ENCODE data around the gene EPB42.
"Not testable (repeated sequence)": the region's sequence is repeated elsewhere in the genome, so short reads cannot be mapped to it uniquely, and the experiment has no call there.

Gene EPB42

GRCh38 chr15:43190178-43190577, 30.6 kb downstream of the EPB42 start:
- DNase-seq (ENCODE audit: insufficient read length, low spot score) (no peak), FAIRE-seq (no peak)

GRCh38 chr15:43189296-43189695, 31.5 kb downstream of the EPB42 start:
- FAIRE-seq, result no peak
- no peak for DNase-seq (ENCODE audit: insufficient read length, low spot score)

- no peak for FAIRE-seq
- DNase-seq (ENCODE audit: insufficient read length, low spot score), result peak; percentile 41
Observed at GRCh38 chr15:43187544-43188155, 33.2 kb downstream of the EPB42 start.

GRCh38 chr15:43186003-43186353, 34.8 kb downstream of the EPB42 start:
- DNase-seq (ENCODE audit: insufficient read length, low spot score) (no peak), FAIRE-seq (no peak)

GRCh38 chr15:43185157-43186002, 35.4 kb downstream of the EPB42 start, which contains the start of gene CCNDBP1:
CCNDBP1 (plus strand) TSS chr15:43185403; CDS start chr15:43185499, 96 bp downstream.
- peak; percentile 93 for DNase-seq (ENCODE audit: insufficient read length, low spot score)
- FAIRE-seq, result peak; percentile 87

GRCh38 chr15:43184407-43185124, 36.3 kb downstream of the EPB42 start:
- no peak for FAIRE-seq
- DNase-seq (ENCODE audit: insufficient read length, low spot score), result no peak

GRCh38 chr15:43183270-43183669, 37.5 kb downstream of the EPB42 start:
- FAIRE-seq, result no peak
- DNase-seq (ENCODE audit: insufficient read length, low spot score), result no peak

- FAIRE-seq; DNase-seq (ENCODE audit: insufficient read length, low spot score): not testable (repeated sequence)
Observed at GRCh38 chr15:43177147-43177546, 43.7 kb downstream of the EPB42 start.

GRCh38 chr15:43175656-43176309, 45.0 kb downstream of the EPB42 start:
- not testable (repeated sequence) for DNase-seq (ENCODE audit: insufficient read length, low spot score); FAIRE-seq

- FAIRE-seq, result no peak
- DNase-seq (ENCODE audit: insufficient read length, low spot score), result peak; percentile 30
Observed at GRCh38 chr15:43169888-43170287, 50.9 kb downstream of the EPB42 start.

GRCh38 chr15:43168192-43169107, 52.4 kb downstream of the EPB42 start:
- DNase-seq (ENCODE audit: insufficient read length, low spot score), result no peak
- FAIRE-seq, result no peak

- DNase-seq (ENCODE audit: insufficient read length, low spot score); FAIRE-seq: not testable (repeated sequence)
Observed at GRCh38 chr15:43167261-43167660, 53.6 kb downstream of the EPB42 start.

- FAIRE-seq (no peak), DNase-seq (ENCODE audit: insufficient read length, low spot score) (no peak)
Observed at GRCh38 chr15:43165801-43166325, 55.0 kb downstream of the EPB42 start.

- DNase-seq (ENCODE audit: insufficient read length, low spot score) (no peak), FAIRE-seq (no peak)
Observed at GRCh38 chr15:43153269-43153668, 67.5 kb downstream of the EPB42 start.

- DNase-seq (ENCODE audit: insufficient read length, low spot score) (no peak), FAIRE-seq (no peak)
Observed at GRCh38 chr15:43151688-43152087, 69.1 kb downstream of the EPB42 start.

GRCh38 chr15:43150191-43150929, 70.5 kb downstream of the EPB42 start:
- FAIRE-seq (no peak), DNase-seq (ENCODE audit: insufficient read length, low spot score) (peak; percentile 79)
